ENCODE data around the gene PNKP.

PNKP gene

GRCh38 chr19:49866933-49867782 is at the start of gene PNKP:
Gene PNKP (minus strand): TSS chr19:49867576. CDS start chr19:49867204, 372 bp downstream.
- H3K9me2 ChIP-seq (replicated peaks; ENCODE audit: insufficient read depth, low read length), result no peaks in the 10 kb centered on the region
- peak within 1 kb of the TSS; percentile 66 for H2AFZ ChIP-seq (ENCODE audit: low read depth, low read length, severe bottlenecking)
- H3K9me3 ChIP-seq (ENCODE audit: insufficient read depth, low read length), result 0 out of 2 replicates have a peak, but pooled peaks cover 4% of the 10 kb centered on the region
- H3K27me3 ChIP-seq (ENCODE audit: low read length), result no peaks in the 10 kb centered on the region
- no peaks in the 10 kb centered on the region for H4K20me1 ChIP-seq (ENCODE audit: low read depth, low read length)
- no peak for TF ChIP-seq CTCF (IDR thresholded peaks at IDR 0.05; ENCODE audit: insufficient read depth, low read length, poor library complexity, severe bottlenecking)
- no peak for TF ChIP-seq EZH2phosphoT487 (conservative IDR thresholded peaks at IDR 0.05; ENCODE audit: low read length)
- H3K36me3 ChIP-seq (ENCODE audit: low read length), result no peaks in the 10 kb centered on the region
- peak within 1 kb of the TSS; percentile 86 for H3K27ac ChIP-seq (ENCODE audit: low read depth, low read length)
- peaks cover 20% of the 10 kb centered on the region; the same call in 1 of the 2 replicates for H3F3A ChIP-seq (ENCODE audit: insufficient read depth)
- H3K79me2 ChIP-seq (ENCODE audit: insufficient read depth, low read length), result peaks cover 24% of the 10 kb centered on the region
- H3K9ac ChIP-seq (ENCODE audit: low read length), result peak within 1 kb of the TSS; percentile 77
- H3K4me3 ChIP-seq (ENCODE audit: insufficient read depth, low read length, poor library complexity, severe bottlenecking), result peak within 1 kb of the TSS; percentile 82
- peak within 1 kb of the TSS; percentile 100 for H3K4me2 ChIP-seq (ENCODE audit: low read depth, low read length, poor library complexity, severe bottlenecking)

GRCh38 chr19:49915271-49915670 is 47.9 kb upstream of the PNKP start:
- 0 out of 2 replicates have a peak, but pooled peaks cover 8% of the 10 kb centered on the region for H3F3A ChIP-seq (ENCODE audit: insufficient read depth)
- no peak overlapping the region for H3K9ac ChIP-seq (ENCODE audit: low read length)
- H3K9me2 ChIP-seq (replicated peaks; ENCODE audit: insufficient read depth, low read length), result no peaks in the 10 kb centered on the region
- H4K20me1 ChIP-seq (ENCODE audit: low read depth, low read length), result no peaks in the 10 kb centered on the region
- H3K27ac ChIP-seq (ENCODE audit: low read depth, low read length), result no peak overlapping the region
- no peak overlapping the region for H3K4me2 ChIP-seq (ENCODE audit: low read depth, low read length, poor library complexity, severe bottlenecking)
- no peaks in the 10 kb centered on the region for H3K36me3 ChIP-seq (ENCODE audit: low read length)
- no peak for TF ChIP-seq EZH2phosphoT487 (conservative IDR thresholded peaks at IDR 0.05; ENCODE audit: low read length)
- TF ChIP-seq CTCF (IDR thresholded peaks at IDR 0.05; ENCODE audit: insufficient read depth, low read length, poor library complexity, severe bottlenecking), result no peak
- no peaks in the 10 kb centered on the region for H3K27me3 ChIP-seq (ENCODE audit: low read length)
- no peaks in the 10 kb centered on the region for H3K9me3 ChIP-seq (ENCODE audit: insufficient read depth, low read length)
- H2AFZ ChIP-seq (ENCODE audit: low read depth, low read length, severe bottlenecking), result no peak overlapping the region
- no peak overlapping the region for H3K4me3 ChIP-seq (ENCODE audit: insufficient read depth, low read length, poor library complexity, severe bottlenecking)
- H3K79me2 ChIP-seq (ENCODE audit: insufficient read depth, low read length), result peaks cover 63% of the 10 kb centered on the region

- H3K27ac ChIP-seq (ENCODE audit: low read depth, low read length), result no peak overlapping the region
- H3K4me2 ChIP-seq (ENCODE audit: low read depth, low read length, poor library complexity, severe bottlenecking), result no peak overlapping the region
- no peak for TF ChIP-seq CTCF (IDR thresholded peaks at IDR 0.05; ENCODE audit: insufficient read depth, low read length, poor library complexity, severe bottlenecking)
- no peak for TF ChIP-seq EZH2phosphoT487 (conservative IDR thresholded peaks at IDR 0.05; ENCODE audit: low read length)
- H3K79me2 ChIP-seq (ENCODE audit: insufficient read depth, low read length), result peaks cover 49% of the 10 kb centered on the region
- no peaks in the 10 kb centered on the region for H4K20me1 ChIP-seq (ENCODE audit: low read depth, low read length)
- 0 out of 2 replicates have a peak, but pooled peaks cover 8% of the 10 kb centered on the region for H3F3A ChIP-seq (ENCODE audit: insufficient read depth)
- no peak overlapping the region for H2AFZ ChIP-seq (ENCODE audit: low read depth, low read length, severe bottlenecking)
- H3K27me3 ChIP-seq (ENCODE audit: low read length), result no peaks in the 10 kb centered on the region
- H3K9me2 ChIP-seq (replicated peaks; ENCODE audit: insufficient read depth, low read length), result no peaks in the 10 kb centered on the region
- H3K9ac ChIP-seq (ENCODE audit: low read length), result no peak overlapping the region
- no peaks in the 10 kb centered on the region for H3K9me3 ChIP-seq (ENCODE audit: insufficient read depth, low read length)
- no peak overlapping the region for H3K4me3 ChIP-seq (ENCODE audit: insufficient read depth, low read length, poor library complexity, severe bottlenecking)
- no peaks in the 10 kb centered on the region for H3K36me3 ChIP-seq (ENCODE audit: low read length)
Observed at GRCh38 chr19:49913720-49914119, 46.3 kb upstream of the PNKP start.
